Spleen (tissue), 11 donors: Measurements from ENCODE around the gene CPAMD8. TPM values are rescaled to one million over a fixed set of nuclear protein-coding genes. Genes with fewer than 3 reads are reported as not detected.

Experiments used
- DNase-seq: peaks from one replicate; pipeline ENCODE4 v3.0.0-alpha.2; 2020
- H3K27ac ChIP-seq, 8 donors: fragments of 200-600 bp; sonication (generic) in 7 of 8; 1 replicate in 4 of 8; 2 replicates in 4 of 8; pipeline versions ENCODE4 v1.5.0 to v1.8.0; 2016 to 2021; ENCODE audit warnings: inconsistent platforms in 4 of 8, mild to moderate bottlenecking in 4 of 8, moderate library complexity in 1 of 8
- H3K27me3 ChIP-seq, 7 donors: fragments of 200-600 bp; sonication (generic) in 6 of 7; replicated peaks in 1 of 7; 1 replicate in 4 of 7; 2 replicates in 3 of 7; pipeline versions ENCODE4 v1.5.0 to v1.8.0; 2016 to 2021; ENCODE audit warnings: inconsistent platforms in 3 of 7, mild to moderate bottlenecking in 1 of 7
- H3K36me3 ChIP-seq, 6 donors: fragments of 200-600 bp; sonication (generic) in 5 of 6; 1 replicate in 4 of 6; 2 replicates in 2 of 6; pipeline versions ENCODE4 v1.5.0 to v1.8.0; 2016 to 2021; ENCODE audit warnings: inconsistent platforms in 2 of 6
- H3K4me1 ChIP-seq, 6 donors: fragments of 200-600 bp; sonication (generic) in 5 of 6; 1 replicate in 3 of 6; 2 replicates in 3 of 6; pipeline versions ENCODE4 v1.5.0 to v1.8.0; 2016 to 2021; ENCODE audit warnings: inconsistent platforms in 3 of 6
- H3K4me3 ChIP-seq, 8 donors: fragments of 200-600 bp; sonication (generic) in 7 of 8; 1 replicate in 4 of 8; 2 replicates in 4 of 8; pipeline versions ENCODE4 v1.5.0 to v1.8.0; 2016 to 2021; ENCODE audit warnings: inconsistent platforms in 4 of 8, mild to moderate bottlenecking in 4 of 8, moderate library complexity in 2 of 8
- H3K9me3 ChIP-seq, 8 donors: fragments of 200-600 bp; sonication (generic) in 7 of 8; 1 replicate in 4 of 8; 2 replicates in 4 of 8; pipeline versions ENCODE4 v1.5.0 to v1.8.0; 2016 to 2021; ENCODE audit warnings: inconsistent platforms in 4 of 8
- CTCF ChIP-seq, 11 experiments: fragments of 200-600 bp in 7 of 11; fragments of 450-650 bp in 4 of 11; sonication (generic) in 4 of 11; IDR thresholded peaks in 8 of 11; conservative IDR thresholded peaks in 3 of 11; 1 replicate in 7 of 11; 2 replicates in 4 of 11; pipeline versions ENCODE4 v1.4.0 to v1.8.0; 2016 to 2021; ENCODE audit warnings: antibody characterized with exemption in 11 of 11, inconsistent platforms in 4 of 11, mild to moderate bottlenecking in 1 of 11
- POLR2A ChIP-seq, 3 donors: fragments of 450-650 bp; IDR thresholded peaks; one replicate each; pipeline ENCODE4 v1.5.1; 2017; ENCODE audit warnings: antibody characterized with exemption in 3 of 3, mild to moderate bottlenecking in 1 of 3
- POLR2AphosphoS5 ChIP-seq, 3 donors: sonication (generic); formaldehyde crosslinking; IDR thresholded peaks; one replicate each; pipeline ENCODE4 v1.5.1; 2017; ENCODE audit warnings: antibody characterized with exemption in 3 of 3
- WGBS, 5 donors: extraction: QIAGEN DNeasy Blood & Tissue Kit in 3 of 5; methylation state at CpG; one replicate each; pipeline versions ENCODE4 v1.1.5 to v1.1.7; 2013 to 2018; 5-methylcytosine and 5-hydroxymethylcytosine counted together
- intact Hi-C: fragments of 100-400 bp; cut with DNase I; formaldehyde crosslinking; loops from one replicate; pipeline ENCODE4 v1.15.0; 2023; ENCODE audit warnings: low total_unique reads
- polyA plus RNA-seq, 3 donors: library from polyadenylated mRNA; stranded (reverse); fragments of 200-250 nt; gene quantifications; one replicate each; pipeline ENCODE4 v1.2.1, GENCODE V29; 2013
- total RNA-seq, 7 donors: library from RNA; depleted of rRNA in 3 of 7; stranded (reverse); fragments of >200 nt in 3 of 7; fragmentation: NEBNext Ultra II Directional in 4 of 7; extraction: Animal tissue kit (Norgen Biotek cat#: 25700) in 4 of 7; gene quantifications; one replicate each; pipeline versions ENCODE4 v1.1.0 to v1.2.1, GENCODE V29; 2016 to 2021
- donor health status: healthy with polysubstance abuse.
- donor health status: DM: no; HTN: no; CAD: no; lungs with moderate emphysema.
- donor health status: DM: no; HTN: no; CAD: no.
- donor health status: Bipolar disorder and iron deficiency.
- donor health status: healthy.
- donor health status: DM: no; HTN: no; CAD: no.
- donor health status: DM: yes; HTN: yes; CAD: no.

The CPAMD8 gene
- total and polyA plus RNA-seq, 10 donors = 2.1 to 18.7 (median 8.5) TPM

DNA sequence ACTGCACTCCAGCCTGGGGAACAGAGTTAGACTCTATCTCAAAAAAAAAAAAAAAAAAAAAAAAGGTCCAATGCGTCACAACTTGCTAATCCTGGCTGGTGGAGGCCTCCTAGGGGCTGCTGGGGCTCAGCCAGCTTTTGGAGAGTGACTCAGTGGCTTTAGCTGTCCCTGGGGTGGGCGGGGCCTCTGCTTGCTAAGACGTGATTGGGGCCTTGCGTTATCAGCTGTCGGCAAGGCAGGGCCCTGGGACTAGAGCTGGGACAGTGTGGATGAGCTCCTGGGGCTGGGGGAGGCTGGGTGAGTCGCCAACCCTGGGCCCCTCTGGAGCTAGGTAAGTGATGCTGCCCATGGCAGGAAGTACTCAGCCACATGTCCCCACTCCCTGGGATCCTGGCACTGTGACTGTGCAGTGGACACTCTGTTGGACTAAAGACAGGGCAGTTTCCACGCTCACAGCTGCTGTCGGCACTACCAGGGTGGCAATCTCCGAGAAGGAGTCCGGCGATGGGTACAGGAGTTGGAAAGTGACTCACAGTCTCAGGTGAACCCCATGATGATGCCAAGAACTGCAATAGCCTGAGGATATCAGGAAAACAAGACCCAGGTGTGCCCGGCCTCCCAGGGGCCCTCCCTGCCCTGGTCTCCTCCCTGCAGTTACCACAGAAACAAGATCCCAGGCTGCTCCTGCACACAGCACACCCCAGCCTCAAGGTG is 105.6 kb downstream of the CPAMD8 start:
- TF ChIP-seq CTCF (IDR thresholded peaks at IDR 0.05 in 8 of 11, conservative IDR thresholded peaks at IDR 0.05 in 3 of 11) (no peak), POLR2AphosphoS5 (IDR thresholded peaks at IDR 0.05) (no peak)
- no peak overlapping the region for H3K4me3 ChIP-seq
- no peak overlapping the region for H3K27ac ChIP-seq
- 64 to 88% (median 66%) methylated on average over 8 to 12 of the region's 12 CpGs for WGBS, 5 donors
- H3K9me3 ChIP-seq = peaks cover 0 to 33% (median 21%) of the 10 kb centered on the region in 8 donors
- no peak for DNase-seq
- H3K27me3 ChIP-seq = peaks cover 0 to 5% (median 0%) of the 10 kb centered on the region in 7 donors
- no peaks in the 10 kb centered on the region for H3K4me1 ChIP-seq
- intact Hi-C loops = no loop called here
- H3K36me3 ChIP-seq = no peaks in the 10 kb centered on the region

DNA sequence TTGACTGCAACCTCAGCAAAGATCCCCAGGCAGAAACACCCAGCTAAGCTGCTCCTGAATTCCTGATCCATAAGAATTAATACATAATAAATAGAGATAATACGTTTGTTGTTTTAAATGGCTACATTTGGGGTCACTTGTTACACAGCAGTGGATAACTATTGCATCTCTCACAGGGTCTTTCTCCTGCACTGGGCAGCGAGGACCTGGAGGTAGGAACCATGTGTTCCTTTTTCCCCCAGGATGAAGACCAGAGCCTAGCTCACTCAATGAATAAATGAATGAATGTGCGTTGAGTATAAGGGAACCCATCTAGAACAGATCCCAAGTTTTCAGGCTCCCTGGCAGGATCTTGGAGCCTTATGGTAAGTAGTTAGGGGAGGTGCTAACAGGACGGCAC is 107.1 kb downstream of the CPAMD8 start:
- Histone ChIP-seq H3K27me3 (peaks cover 0 to 5% (median 0%) of the 10 kb centered on the region in 7 donors), H3K4me1 (no peaks in the 10 kb centered on the region), H3K9me3 (peaks cover 0 to 29% (median 21%) of the 10 kb centered on the region in 8 donors), H3K4me3 (no peak overlapping the region), H3K27ac (no peak overlapping the region), H3K36me3 (no peaks in the 10 kb centered on the region)
- DNase-seq = no peak
- WGBS, 5 donors = 66 to 81% (median 72%) methylated on average over 4 of the region's 4 CpGs
- intact Hi-C loops = no loop called here
- TF ChIP-seq CTCF (IDR thresholded peaks at IDR 0.05 in 8 of 11, conservative IDR thresholded peaks at IDR 0.05 in 3 of 11) = no peak
- TF ChIP-seq POLR2AphosphoS5 (IDR thresholded peaks at IDR 0.05) = no peak

GRCh38 chr19:16917401-16917800 is 109.2 kb downstream of the CPAMD8 start:
- Histone ChIP-seq H3K9me3 (peaks cover 5 to 45% (median 41%) of the 10 kb centered on the region in 8 donors), H3K4me1 (no peaks in the 10 kb centered on the region), H3K36me3 (no peaks in the 10 kb centered on the region), H3K27me3 (peaks cover 0 to 5% (median 0%) of the 10 kb centered on the region in 7 donors), H3K27ac (no peak overlapping the region), H3K4me3 (no peak overlapping the region)
- no peak for DNase-seq
- WGBS, 5 donors = 78 to 91% (median 81%) methylated on average over 7 of the region's 7 CpGs
- intact Hi-C loops = no loop called here
- TF ChIP-seq CTCF (IDR thresholded peaks at IDR 0.05 in 8 of 11, conservative IDR thresholded peaks at IDR 0.05 in 3 of 11) (no peak), POLR2AphosphoS5 (IDR thresholded peaks at IDR 0.05) (no peak)

DNA sequence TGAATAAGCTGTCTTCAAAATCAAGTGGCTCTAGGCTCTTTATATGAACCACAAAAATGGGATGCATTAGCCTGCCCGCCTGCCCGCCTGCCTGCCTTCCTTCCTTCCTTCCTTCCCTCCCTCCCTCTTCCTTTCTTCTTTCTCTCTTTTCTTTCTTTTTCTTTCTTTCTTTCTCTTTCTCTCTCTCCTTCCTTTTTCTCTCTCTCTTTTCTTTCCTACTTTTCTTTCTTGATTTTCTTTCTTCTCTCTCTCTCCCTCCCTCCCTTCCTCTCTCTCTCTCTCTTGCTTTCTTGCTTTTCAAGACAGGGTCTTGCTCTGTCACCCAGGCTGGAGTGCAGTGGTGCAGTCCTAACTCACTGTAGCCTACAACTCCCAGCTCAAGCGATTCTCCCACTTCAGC is 110.9 kb downstream of the CPAMD8 start:
- Histone ChIP-seq H3K27me3 (peaks cover 0 to 5% (median 0%) of the 10 kb centered on the region in 7 donors), H3K4me1 (no peaks in the 10 kb centered on the region), H3K4me3 (no peak overlapping the region), H3K9me3 (peaks cover 6 to 61% (median 57%) of the 10 kb centered on the region in 8 donors), H3K27ac (no peak overlapping the region), H3K36me3 (no peaks in the 10 kb centered on the region)
- DNase-seq = peak; percentile 15
- TF ChIP-seq POLR2A (IDR thresholded peaks at IDR 0.05) = no peak
- TF ChIP-seq POLR2AphosphoS5 (IDR thresholded peaks at IDR 0.05) = no peak
- TF ChIP-seq CTCF (IDR thresholded peaks at IDR 0.05 in 8 of 11, conservative IDR thresholded peaks at IDR 0.05 in 3 of 11) = no peak
- 52 to 71% (median 58%) methylated on average over 3 of the region's 3 CpGs for WGBS, 5 donors
- intact Hi-C loops = no loop called here
